ENCODE measurements around the gene ESRP2.

DNA sequence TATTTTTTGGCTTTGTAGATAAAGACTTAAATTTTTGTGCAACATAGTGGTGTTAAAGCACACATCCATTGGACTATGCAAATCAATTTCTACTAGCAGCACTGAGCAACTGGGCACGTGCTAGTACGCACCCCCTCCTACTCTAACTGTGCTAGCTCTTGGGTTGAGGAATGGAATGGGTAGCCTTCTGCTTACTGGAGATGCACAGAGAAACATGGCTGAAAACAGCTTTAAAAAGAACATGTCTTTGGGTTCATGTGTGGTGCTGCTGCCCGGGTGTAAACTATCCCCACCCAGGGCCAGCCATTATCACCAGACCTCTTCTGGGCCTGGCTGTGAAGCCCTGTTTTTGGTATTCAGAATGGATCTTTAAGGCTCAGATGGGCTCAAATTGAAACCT, 7.3 kb downstream of the ESRP2 start:
- TF ChIP-seq, protein P1, sequence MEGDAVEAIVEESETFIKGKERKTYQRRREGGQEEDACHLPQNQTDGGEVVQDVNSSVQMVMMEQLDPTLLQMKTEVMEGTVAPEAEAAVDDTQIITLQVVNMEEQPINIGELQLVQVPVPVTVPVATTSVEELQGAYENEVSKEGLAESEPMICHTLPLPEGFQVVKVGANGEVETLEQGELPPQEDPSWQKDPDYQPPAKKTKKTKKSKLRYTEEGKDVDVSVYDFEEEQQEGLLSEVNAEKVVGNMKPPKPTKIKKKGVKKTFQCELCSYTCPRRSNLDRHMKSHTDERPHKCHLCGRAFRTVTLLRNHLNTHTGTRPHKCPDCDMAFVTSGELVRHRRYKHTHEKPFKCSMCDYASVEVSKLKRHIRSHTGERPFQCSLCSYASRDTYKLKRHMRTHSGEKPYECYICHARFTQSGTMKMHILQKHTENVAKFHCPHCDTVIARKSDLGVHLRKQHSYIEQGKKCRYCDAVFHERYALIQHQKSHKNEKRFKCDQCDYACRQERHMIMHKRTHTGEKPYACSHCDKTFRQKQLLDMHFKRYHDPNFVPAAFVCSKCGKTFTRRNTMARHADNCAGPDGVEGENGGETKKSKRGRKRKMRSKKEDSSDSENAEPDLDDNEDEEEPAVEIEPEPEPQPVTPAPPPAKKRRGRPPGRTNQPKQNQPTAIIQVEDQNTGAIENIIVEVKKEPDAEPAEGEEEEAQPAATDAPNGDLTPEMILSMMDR (IDR thresholded peaks at IDR 0.05; ENCODE audit: low read depth, low read length): no peak
- TF ChIP-seq, protein P2, sequence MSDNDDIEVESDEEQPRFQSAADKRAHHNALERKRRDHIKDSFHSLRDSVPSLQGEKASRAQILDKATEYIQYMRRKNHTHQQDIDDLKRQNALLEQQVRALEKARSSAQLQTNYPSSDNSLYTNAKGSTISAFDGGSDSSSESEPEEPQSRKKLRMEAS (IDR thresholded peaks at IDR 0.05; ENCODE audit: low read depth, low read length): no peak
- no peak for TF ChIP-seq POLR2A (IDR thresholded peaks at IDR 0.05; ENCODE audit: extremely low read depth, insufficient read length)

Data from NB4 (cell line).